Measurements from ENCODE around the gene MSRB3. TPM values are rescaled to one million over a fixed set of nuclear protein-coding genes. Genes with fewer than 3 reads are reported as not detected.

MSRB3 gene
- total RNA-seq, 2 experiments from 2014 or later: not detected

- Mint-ChIP-seq H3K9me3 (no peaks in the 10 kb centered on the region), H3K27me3 (peaks cover 23% of the 10 kb centered on the region), H3K36me3 (no peaks in the 10 kb centered on the region), H3K4me1 (no peaks in the 10 kb centered on the region), H3K27ac (no peak overlapping the region), H3K4me3 (no peak overlapping the region)
- no peak for DNase-seq
Observed at GRCh38 chr12:65327207-65328076, 49.0 kb downstream of the MSRB3 start.

DNA sequence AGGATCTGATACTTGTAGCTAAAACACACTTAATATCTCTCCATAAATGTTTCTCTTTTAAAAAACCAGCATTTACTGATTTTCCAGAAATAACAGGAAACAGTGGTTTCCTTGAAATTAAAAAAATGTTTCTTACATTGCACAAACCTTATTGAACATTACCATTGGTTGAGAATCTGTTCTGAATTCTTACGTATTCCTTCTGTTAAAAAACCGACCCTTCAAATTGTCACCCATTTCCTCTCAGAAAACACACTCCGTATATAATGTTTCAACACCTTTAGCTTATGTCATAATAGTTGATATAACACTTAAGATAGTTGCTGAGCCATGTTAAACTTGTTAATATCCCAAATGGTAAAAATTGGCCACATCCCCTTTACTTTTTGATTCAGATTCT lies 51.2 kb downstream of the MSRB3 start:
- H3K27me3 Mint-ChIP-seq: peaks cover 26% of the 10 kb centered on the region
- DNase-seq: no peak
- no peak overlapping the region for H3K27ac Mint-ChIP-seq
- no peak overlapping the region for H3K4me3 Mint-ChIP-seq
- H3K4me1 Mint-ChIP-seq: no peaks in the 10 kb centered on the region
- no peaks in the 10 kb centered on the region for H3K36me3 Mint-ChIP-seq
- no peaks in the 10 kb centered on the region for H3K9me3 Mint-ChIP-seq

GRCh38 chr12:65330331-65330730 lies 51.8 kb downstream of the MSRB3 start:
- H3K4me1 Mint-ChIP-seq: no peaks in the 10 kb centered on the region

DNA sequence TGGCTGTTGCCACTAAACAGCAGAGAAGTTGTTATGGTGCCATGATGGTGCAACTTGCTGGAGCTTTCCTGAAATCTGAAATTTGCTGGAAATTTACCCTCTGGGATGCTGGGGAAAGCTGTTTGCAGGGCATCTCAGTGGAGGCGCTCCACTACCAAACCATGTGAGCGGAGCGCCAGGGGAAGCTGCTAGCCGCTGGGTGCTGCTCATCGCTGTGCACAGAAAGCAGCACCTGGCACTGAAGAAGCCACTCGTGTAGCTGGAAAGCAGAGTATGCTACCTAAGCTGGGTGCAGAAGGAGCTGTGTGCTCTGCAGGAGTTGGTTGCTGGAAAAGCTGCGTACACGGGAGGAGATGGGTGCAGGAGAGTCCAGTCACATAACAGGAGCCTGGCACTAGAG lies 53.0 kb downstream of the MSRB3 start:
- Mint-ChIP-seq H3K27ac (no peak overlapping the region), H3K4me1 (no peaks in the 10 kb centered on the region), H3K9me3 (no peaks in the 10 kb centered on the region), H3K4me3 (no peak overlapping the region), H3K27me3 (peaks cover 29% of the 10 kb centered on the region), H3K36me3 (no peaks in the 10 kb centered on the region)
- DNase-seq: no peak

More at GRCh38 chr12:65330331-65330730, 51.8 kb downstream of the MSRB3 start:
- no peaks in the 10 kb centered on the region for H3K9me3 Mint-ChIP-seq
- no peak overlapping the region for H3K4me3 Mint-ChIP-seq
- no peak overlapping the region for H3K27ac Mint-ChIP-seq
- no peak for DNase-seq
- no peaks in the 10 kb centered on the region for H3K36me3 Mint-ChIP-seq
- H3K27me3 Mint-ChIP-seq: peaks cover 26% of the 10 kb centered on the region

DNA sequence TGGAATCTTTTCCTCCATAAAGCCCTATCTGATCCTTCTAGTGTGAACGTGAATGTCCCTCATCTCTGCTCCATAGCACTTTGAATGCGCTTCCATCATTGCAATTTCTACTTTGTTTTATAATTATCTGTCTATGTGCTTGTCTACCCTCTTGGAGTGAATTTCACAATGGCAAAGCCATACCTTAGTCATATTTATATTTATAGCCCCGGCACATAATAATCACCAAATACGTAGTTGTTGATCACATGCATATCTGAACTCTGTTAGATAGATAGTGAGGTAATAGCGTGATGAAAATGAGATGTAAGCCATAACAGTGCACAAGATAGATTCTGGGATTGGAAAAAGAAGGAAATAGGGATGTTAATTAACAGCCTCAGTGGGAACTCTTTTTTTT lies 55.2 kb downstream of the MSRB3 start:
- Mint-ChIP-seq H3K4me1 (no peaks in the 10 kb centered on the region), H3K36me3 (no peaks in the 10 kb centered on the region), H3K9me3 (no peaks in the 10 kb centered on the region), H3K27me3 (peaks cover 24% of the 10 kb centered on the region), H3K4me3 (no peak overlapping the region), H3K27ac (no peak overlapping the region)
- DNase-seq: no peak

DNA sequence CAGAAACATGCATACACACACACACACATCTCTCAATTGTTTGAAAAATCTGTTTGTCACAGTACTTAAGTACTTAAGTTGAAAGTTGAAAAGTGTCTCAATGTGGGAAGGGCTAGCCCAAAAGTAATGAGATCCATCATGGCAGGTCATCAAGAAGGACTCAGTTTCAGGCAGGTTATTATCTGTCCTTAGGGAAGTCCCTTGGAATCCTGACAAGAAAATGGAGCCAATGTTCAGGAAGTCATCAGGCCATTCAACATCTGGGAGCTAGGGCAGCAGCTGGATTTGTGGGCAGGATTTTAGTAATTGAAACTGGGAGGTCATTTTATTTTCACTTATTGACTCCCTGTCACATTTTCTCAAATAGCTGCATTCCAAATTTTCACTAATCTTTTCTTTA lies 56.0 kb downstream of the MSRB3 start:
- Mint-ChIP-seq H3K27ac (no peak overlapping the region), H3K4me3 (no peak overlapping the region), H3K4me1 (no peaks in the 10 kb centered on the region), H3K9me3 (no peaks in the 10 kb centered on the region), H3K36me3 (no peaks in the 10 kb centered on the region), H3K27me3 (peaks cover 24% of the 10 kb centered on the region)
- no peak for DNase-seq

- Mint-ChIP-seq H3K9me3 (no peaks in the 10 kb centered on the region), H3K4me3 (no peak overlapping the region), H3K36me3 (no peaks in the 10 kb centered on the region), H3K27me3 (peaks cover 24% of the 10 kb centered on the region), H3K4me1 (no peaks in the 10 kb centered on the region), H3K27ac (no peak overlapping the region)
- no peak for DNase-seq
Observed at GRCh38 chr12:65335021-65335714, 56.7 kb downstream of the MSRB3 start.

DNA sequence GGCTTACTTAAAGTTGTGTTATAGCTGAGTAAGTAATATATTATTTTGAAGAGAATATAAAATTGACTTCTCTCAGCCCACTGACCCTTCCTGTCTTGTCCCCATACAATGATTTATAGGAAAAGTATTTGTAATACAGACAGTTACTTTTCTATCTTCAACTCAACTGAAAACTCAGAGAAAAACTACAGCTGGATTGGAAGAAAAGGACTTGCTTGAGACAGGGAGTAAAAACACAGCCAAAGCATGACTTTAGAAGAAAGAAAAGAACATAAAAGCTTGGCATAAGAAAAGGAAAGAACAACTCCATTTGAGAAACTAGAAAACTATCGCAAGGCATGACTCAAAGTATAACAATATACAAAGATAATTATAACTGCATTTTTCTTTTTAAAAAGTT lies 57.5 kb downstream of the MSRB3 start:
- H3K36me3 Mint-ChIP-seq: no peaks in the 10 kb centered on the region
- H3K9me3 Mint-ChIP-seq: no peaks in the 10 kb centered on the region
- no peaks in the 10 kb centered on the region for H3K4me1 Mint-ChIP-seq
- peaks cover 19% of the 10 kb centered on the region for H3K27me3 Mint-ChIP-seq
- no peak overlapping the region for H3K27ac Mint-ChIP-seq
- no peak overlapping the region for H3K4me3 Mint-ChIP-seq
- no peak for DNase-seq

GRCh38 chr12:65339161-65339560 lies 60.7 kb downstream of the MSRB3 start:
- no peak for DNase-seq
- Mint-ChIP-seq H3K27ac (no peak overlapping the region), H3K9me3 (no peaks in the 10 kb centered on the region), H3K4me3 (no peak overlapping the region), H3K36me3 (no peaks in the 10 kb centered on the region), H3K4me1 (no peaks in the 10 kb centered on the region), H3K27me3 (peaks cover 7% of the 10 kb centered on the region)

GRCh38 chr12:65343230-65343629 lies 64.7 kb downstream of the MSRB3 start:
- Mint-ChIP-seq H3K4me3 (no peak overlapping the region), H3K27me3 (no peaks in the 10 kb centered on the region), H3K36me3 (no peaks in the 10 kb centered on the region), H3K27ac (no peak overlapping the region), H3K9me3 (peaks cover 2% of the 10 kb centered on the region), H3K4me1 (no peaks in the 10 kb centered on the region)
- DNase-seq: no peak

DNA sequence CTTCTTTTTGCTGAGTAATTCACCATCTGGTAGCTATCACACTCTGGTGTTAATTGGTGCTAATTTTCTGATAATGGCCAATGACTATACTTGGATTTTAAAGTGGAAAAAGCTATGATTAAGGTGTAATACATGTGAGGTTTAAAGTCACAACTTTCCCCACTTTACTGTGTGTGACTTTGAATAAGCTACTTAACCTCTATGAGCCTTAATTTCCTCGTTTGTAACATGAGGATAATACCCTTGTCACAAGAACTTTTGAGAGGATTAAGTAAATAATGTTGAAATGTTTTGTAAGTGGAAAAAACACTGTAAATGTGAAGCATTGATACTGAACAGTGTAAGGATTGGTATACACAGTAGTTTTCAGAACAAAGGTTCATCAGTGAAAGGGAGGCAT lies 65.3 kb downstream of the MSRB3 start:
- Mint-ChIP-seq H3K36me3 (no peaks in the 10 kb centered on the region), H3K9me3 (peaks cover 4% of the 10 kb centered on the region), H3K4me1 (no peaks in the 10 kb centered on the region), H3K27me3 (peaks cover 3% of the 10 kb centered on the region), H3K4me3 (no peak overlapping the region), H3K27ac (no peak overlapping the region)
- DNase-seq: no peak

- no peak overlapping the region for H3K27ac Mint-ChIP-seq
- H3K9me3 Mint-ChIP-seq: no peaks in the 10 kb centered on the region
- no peak for DNase-seq
- no peak overlapping the region for H3K4me3 Mint-ChIP-seq
- H3K4me1 Mint-ChIP-seq: no peaks in the 10 kb centered on the region
- peaks cover 3% of the 10 kb centered on the region for H3K27me3 Mint-ChIP-seq
- peaks cover 1% of the 10 kb centered on the region for H3K36me3 Mint-ChIP-seq
Observed at GRCh38 chr12:65355461-65355860, 77.0 kb downstream of the MSRB3 start.

- no peak for DNase-seq
- H3K4me3 Mint-ChIP-seq: no peak overlapping the region
Observed at GRCh38 chr12:65362234-65363031, 84.0 kb downstream of the MSRB3 start.

DNA sequence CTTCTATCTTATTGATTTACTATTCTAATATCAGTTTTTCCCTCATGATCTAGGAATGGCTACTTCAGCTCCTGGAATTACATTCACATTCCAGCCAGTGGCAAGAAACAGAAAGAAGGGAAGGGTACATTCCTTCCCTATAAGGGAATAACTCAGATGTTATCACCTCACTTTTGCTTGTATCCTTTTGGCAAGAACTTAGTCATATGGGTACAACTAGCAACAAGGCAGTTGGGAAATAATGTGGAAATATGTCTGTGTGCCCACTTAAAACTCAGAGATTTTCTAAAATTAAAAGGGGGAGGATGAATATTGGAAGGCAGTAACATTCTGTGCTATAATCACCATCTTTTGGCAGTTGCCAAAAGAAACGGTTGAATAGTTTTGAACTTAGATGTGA lies 85.6 kb downstream of the MSRB3 start:
- H3K36me3 Mint-ChIP-seq: no peaks in the 10 kb centered on the region
- DNase-seq: no peak
- H3K27ac Mint-ChIP-seq: no peak overlapping the region
- H3K4me1 Mint-ChIP-seq: no peaks in the 10 kb centered on the region
- H3K9me3 Mint-ChIP-seq: no peaks in the 10 kb centered on the region
- H3K4me3 Mint-ChIP-seq: no peak overlapping the region
- no peaks in the 10 kb centered on the region for H3K27me3 Mint-ChIP-seq

More at GRCh38 chr12:65362234-65363031, 84.0 kb downstream of the MSRB3 start:
- Mint-ChIP-seq H3K36me3 (no peaks in the 10 kb centered on the region), H3K4me1 (no peaks in the 10 kb centered on the region), H3K9me3 (no peaks in the 10 kb centered on the region), H3K27me3 (no peaks in the 10 kb centered on the region), H3K27ac (no peak overlapping the region)

DNA sequence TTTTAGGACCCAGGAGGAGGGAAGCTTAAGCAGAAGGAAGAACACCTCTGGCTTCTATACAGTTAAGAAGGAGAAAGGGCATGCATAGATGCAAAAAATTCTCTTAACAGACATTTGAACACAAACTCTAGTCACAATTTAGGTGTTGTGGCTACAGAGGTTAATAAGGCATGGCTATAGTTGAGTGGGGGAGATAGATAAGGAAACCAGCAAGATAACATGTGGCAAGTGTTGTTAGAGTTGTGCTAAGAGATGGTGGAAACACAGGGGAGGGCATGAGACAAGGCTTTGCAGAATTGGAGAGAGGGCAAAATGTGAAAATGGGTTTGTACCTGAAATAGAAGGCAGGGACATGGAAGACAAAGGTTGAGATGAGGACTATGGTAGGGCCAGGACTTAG lies 88.9 kb downstream of the MSRB3 start:
- no peaks in the 10 kb centered on the region for H3K4me1 Mint-ChIP-seq
- DNase-seq: no peak
- no peaks in the 10 kb centered on the region for H3K36me3 Mint-ChIP-seq
- no peaks in the 10 kb centered on the region for H3K27me3 Mint-ChIP-seq
- H3K27ac Mint-ChIP-seq: no peak overlapping the region
- H3K9me3 Mint-ChIP-seq: no peaks in the 10 kb centered on the region
- H3K4me3 Mint-ChIP-seq: no peak overlapping the region

Data from activated naive CD8-positive, alpha-beta T cell treated with anti-CD3 and anti-CD28 coated beads for 36 hours (primary cell).